ENCODE results near the gene NFYC.

NFYC gene

DNA sequence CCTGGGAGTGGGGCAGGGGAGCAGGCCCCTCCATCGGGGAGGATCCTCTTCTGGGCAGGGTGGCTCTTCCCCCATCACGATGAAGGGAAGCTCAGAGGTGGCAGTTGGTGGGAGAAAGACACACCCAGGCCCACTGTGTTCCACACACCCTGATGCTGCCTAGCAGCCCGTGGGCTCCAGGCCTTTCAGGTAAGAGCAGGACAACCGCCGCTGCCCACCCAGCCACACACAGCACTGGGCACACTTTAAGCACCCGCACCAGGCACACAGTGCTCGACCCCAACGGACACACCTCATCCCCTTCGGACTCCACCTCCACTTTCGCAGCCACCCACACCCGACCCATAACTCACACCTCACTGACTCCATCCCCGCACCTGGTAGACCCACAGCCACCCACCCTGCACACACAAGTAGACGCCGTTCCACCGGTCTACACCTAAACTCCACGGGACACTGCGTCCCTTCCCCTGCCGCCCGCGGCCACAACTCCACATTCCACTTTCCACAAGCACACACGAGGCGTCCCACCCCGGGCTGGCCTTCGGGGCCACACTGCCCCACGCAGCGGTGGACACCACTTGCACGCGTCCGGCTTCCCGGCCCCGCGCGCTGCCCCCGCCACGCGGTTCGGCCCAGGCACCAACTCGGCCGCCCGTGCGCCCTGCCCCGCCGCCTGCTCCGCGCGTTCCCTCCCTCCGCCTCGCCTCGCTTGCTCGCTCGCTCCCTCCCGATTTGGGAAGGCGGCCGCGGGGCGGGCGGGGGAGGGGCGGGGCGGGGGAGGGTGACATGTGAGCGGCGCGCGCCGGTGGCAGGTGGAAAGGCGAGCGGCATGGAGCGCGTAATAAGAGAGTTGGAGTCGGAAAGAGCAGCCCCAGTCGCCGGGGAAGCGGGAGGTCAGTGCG lies 91.7 kb downstream of the NFYC start, which contains the start of gene KCNQ4:
Gene KCNQ4, plus strand, starts transcription at position 787 of the 905 bp plus-strand sequence. CDS start 307 bp downstream, outside the sequence.
- DNase-seq, result no peak

DNA sequence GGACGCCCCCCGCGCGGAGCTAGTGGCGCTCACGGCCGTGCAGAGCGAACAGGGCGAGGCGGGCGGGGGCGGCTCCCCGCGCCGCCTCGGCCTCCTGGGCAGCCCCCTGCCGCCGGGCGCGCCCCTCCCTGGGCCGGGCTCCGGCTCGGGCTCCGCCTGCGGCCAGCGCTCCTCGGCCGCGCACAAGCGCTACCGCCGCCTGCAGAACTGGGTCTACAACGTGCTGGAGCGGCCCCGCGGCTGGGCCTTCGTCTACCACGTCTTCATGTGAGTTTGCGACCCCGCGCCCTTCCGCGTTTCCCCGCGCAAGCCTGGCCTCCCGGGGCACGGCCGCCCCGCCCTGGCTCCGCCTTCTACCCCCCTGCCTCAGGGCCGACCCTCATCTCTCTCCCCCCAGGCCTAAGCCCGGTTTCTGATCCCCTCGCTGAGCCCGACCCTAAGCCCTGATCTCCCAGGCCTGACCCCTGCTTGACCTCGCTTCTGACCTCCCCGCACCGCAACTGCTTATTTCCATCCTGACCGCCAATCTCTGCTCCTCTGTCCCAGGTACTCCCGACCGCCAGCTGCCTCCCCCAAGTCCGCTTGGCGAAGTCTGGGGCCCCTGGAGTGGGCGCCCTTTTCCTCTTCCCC lies 92.8 kb downstream of the NFYC start:
- no peak for DNase-seq

DNA sequence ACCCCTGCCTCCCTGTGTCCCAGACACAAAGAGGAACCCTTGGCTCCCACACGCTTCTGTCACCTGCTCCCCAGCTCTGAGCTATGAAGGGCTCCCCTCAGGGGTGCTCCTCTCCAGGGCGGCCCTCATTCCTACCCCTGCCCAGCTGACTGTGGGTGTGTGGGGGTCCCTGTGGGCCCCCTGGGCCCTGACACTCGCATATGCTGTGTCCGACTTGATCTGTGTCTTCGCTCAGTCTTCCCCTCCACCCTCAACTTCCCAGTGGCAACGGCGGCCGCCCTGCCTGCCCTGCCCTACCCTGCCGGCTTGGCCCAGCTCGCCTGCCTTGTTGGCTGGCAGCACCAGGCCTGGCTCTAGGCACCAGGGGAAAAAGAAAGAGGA lies 93.3 kb downstream of the NFYC start:
- DNase-seq, result no peak

DNA sequence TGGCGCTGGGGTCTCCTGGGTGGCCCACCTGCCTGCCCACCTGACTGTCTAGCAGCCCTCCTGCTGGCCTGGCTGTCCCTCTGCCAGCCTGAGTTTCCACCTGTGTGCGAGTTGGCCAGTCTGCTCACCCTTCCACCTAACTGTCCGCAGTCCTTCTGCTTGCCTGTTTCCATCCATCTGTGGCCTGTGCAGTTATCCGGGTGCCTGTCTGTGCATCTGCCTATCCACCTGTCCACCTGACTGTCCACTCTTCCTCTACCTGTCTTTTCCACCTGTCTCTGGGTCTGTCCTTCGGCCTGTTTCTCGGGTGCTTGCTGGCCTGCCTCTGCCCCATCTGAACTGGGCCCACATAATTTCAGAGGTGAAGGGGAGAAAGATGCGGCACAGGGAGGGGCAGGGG lies 93.9 kb downstream of the NFYC start:
- DNase-seq, result no peak

DNA sequence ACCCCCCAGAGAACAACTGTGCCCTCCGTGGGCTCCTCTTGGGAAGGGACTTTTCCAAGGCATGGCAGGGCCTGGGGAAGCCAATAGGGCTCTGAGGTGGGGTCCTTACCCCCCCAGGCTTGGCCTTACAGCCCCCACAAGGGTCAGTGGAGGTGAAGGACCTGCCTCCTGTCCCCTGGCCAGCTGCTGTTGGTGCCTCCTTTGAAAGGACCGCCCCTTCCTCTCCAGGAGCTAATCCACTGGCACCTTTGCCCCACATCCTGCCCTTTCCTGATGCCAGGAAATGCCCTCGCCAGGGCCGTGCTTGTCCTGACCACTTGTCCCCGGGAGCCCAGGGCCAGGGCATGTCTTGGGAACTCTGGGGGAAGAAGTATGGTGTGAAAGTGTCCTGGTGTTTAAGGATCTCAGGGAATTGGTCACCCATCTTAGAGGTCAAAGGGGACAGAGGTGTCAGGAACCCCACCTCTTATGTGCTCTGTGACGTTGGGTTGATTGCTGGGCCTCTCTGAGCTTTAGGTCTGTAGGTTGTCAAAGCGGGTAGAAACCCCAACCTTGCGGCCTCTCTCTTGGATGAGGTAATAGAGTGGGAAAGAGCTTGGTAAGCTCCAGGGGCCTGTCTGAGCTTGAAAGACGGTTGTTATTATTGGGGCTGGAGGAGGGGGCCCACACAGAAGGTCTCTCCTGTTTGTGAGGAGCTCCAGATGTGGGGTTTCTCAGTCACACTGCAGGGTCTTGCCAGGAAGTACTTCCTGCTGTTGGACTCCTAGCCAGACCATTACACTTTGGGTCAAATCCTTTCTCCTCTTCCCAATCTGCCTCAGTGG lies 94.9 kb downstream of the NFYC start:
- no peak for DNase-seq

DNA sequence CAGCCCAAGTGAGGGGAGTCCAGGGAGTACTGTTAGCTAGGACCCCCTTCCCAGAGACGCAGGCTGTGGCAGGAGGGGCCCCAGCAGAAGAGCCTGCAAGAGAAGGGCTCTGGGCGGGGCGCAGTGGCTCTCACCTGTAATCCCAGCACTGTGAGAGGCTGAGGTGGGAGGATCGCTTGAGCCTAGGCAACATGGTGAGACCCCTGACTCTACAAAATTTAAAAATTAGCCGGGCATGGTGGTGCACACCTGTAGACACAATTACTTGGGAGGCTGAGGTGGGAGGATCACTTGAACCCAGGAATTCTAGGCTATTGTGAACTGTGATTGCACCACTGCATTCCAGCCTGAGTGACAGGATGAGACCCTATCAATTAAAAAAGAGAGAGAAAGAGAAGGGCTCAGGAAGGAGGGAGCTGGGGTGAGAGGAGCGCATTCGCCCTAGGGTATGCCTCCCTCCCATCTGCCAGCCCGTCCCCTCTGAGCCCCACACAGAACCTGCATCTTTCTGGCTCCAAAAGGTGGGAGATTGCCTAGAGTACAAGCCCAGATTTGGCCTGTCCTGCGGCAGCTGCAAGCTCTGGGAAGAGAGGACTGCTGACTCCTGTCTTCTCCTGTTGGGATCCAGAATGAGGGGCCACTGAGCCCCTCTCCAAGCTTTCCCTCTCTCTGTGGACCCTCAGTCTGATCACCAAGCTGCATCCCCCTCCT lies 95.6 kb downstream of the NFYC start:
- DNase-seq, result no peak

DNA sequence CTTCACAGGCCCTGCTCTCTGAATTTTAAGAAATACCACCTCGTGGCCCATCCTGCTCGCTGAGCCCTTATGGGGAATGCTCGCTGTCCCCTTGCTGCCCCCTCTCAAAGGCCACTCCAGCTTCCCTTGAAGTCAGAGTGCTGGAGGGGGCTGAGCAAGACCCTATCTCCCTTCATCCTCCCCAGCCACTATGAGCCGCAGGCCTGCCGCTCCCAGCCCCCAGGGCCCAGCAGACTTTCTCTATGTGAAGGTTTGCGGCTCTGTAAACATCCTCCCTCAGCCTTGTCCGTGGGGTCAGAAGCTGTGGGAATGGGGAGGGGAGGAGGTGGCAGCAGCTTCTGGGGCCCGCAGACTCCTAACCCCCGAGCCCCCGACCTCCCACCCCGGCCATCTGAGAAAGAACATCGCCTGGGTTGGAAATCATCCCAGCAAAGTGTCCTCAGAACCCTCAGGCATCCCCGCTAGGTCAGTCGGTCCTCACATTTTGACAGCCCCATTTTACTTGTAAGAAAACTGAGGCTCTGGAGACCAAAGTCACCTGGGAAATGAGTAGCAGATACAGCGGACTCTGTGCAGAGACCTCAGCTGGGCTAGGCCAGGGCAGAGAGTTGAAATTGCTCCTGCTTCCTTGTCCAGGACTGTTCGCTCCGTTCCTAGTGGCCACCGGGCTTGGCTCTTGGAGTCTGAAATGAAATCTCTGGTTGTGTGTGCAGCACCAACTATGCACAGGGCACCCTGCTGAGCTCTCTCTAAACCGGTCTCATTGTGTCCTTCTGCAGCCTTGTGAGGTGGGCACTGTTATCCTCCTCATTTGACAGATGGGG lies 96.4 kb downstream of the NFYC start:
- DNase-seq, result no peak

DNA sequence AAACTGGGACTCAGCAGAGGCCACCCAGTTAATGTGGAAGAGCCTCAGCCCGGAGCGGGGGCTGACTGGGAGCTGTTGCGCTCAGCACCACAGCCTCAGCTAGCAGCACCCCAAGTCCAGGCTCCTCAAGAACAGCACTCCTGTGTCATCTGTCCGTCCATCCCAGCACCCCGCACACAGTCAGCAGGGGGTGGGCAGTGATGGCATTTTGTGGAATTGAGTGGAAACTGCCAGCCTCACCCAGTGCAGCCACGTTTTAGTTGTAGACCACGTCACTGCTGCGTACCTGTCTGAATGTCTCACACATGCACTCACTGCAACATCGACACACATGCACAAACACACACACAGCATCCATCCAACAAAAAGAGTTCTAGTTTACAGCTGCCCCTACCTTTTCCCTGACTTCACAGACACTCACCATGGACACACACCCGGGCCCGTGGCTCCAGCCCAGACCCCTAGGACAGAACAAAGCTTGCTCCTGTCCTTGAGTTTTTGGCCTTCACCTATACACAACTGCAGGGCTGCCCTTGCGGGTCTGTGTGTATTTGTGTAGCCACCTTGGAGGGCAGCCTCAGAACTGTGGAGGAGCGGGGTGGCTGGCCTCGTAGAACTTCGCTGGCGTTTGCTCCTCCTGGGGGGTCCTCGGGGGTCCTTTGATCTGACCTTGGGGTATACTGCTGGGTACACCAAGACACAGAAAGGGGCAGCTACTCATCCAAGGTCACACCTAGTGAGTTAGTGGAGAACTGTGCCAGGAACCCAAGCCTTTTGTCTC lies 97.2 kb downstream of the NFYC start:
- no peak for DNase-seq

DNA sequence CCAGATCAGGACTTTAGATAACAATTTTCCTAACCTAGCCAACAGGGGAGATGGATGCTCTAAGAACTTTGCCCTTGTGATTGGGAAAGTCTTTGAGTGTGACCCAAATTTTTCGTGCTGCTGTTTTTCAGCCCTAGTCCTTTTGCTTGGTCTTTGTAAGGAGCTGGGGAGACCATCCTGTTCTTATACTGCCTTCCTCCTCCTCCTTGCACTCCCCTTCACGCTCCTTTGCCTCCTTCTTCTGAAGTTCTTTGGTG lies 97.8 kb downstream of the NFYC start:
- DNase-seq, result no peak

DNA sequence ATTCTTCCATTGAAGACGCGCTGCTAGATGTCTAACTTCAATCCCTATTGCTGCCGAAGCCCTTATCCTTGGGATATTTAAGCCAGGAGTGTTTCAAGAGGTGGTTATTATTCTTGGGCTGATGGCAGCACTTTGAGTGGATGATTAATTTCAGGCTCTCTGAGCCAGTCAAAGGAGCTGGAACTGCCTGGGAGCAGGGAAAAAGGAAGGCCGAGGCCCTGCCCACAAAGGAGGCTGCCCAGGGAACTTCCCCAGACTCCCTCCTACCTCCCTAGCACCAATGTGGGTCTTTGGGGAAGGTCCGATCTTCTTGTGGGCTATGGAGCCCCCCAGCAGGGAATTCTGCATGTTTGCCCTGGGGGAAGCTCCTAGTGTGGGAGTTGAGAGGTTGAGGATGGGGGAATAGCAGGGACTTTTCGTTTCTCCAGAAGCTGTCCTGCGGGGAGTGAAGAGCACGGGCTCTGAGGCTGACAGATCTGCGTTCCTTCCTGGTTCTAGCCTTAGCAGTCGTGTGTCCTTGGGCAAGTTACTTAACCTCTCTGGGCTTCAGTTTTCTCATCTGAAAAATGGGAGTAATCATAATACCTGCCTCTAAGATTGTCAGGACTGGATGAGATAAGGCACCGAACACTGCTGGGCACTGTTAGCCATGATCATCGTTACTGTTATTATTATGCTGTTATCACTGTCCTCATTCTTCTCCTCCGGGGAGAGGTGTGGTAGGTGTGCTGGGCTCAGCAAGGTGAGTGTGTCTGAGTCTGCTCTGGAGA lies 98.3 kb downstream of the NFYC start:
- DNase-seq, result no peak

DNA sequence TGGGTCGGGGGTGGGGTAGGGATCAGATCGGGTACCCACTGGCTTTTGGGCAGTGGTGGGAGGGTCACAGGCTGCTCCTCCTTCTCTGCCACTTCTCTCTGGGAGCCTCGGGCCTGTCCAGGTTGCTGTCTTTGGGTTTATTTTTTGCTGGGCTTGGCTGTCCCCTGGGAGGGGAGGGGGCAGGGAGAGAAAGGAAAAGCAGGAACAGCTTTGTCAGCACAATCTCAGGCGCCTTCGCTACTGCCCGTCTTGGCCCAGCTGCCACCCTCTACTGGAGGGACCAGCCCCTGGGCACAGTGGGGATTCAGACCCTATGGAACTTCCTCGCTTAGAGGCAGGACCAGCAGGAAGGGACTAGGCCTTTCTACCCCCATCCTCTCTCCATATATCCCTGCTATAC lies 100.5 kb downstream of the NFYC start:
- no peak for DNase-seq

DNA sequence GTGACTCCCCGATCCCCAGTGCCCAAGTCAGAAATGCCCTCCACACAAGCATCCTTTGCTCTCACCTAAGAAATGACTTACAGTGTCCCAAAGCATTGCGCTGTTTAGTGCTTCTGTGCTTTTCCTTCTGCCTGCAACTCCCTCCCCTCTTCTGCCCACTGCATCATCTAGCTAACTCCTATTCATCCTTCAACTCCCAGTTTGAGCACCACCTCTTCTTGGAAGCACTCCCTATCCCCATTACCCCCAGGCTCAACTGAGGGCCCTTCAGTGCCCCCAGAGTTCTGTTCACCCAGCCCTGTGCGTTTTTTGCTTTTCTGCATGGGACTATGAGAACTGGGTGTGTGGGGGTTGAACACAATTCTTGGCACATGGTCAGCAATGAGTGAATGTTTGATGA lies 102.1 kb downstream of the NFYC start:
- DNase-seq, result no peak

DNA sequence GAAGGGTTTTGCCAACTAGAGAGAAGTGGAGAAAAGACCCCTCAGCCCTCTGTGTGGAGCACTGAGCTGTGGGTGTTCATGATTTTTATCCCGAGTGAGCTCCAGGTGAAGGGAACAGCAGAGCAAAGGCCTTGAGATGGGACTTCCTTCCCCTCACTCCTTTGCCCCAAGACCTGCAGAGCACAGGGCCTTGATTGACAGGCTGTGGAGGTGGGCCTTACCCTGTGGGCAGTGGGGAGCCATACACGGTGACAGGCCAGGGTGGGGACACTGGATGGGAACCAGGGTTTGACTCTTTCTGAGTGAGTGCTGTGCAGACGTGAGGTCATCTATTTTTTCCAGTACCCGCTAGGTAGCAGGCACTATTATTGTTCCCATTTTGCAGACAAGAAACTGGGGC lies 102.5 kb downstream of the NFYC start:
- DNase-seq, result no peak

DNA sequence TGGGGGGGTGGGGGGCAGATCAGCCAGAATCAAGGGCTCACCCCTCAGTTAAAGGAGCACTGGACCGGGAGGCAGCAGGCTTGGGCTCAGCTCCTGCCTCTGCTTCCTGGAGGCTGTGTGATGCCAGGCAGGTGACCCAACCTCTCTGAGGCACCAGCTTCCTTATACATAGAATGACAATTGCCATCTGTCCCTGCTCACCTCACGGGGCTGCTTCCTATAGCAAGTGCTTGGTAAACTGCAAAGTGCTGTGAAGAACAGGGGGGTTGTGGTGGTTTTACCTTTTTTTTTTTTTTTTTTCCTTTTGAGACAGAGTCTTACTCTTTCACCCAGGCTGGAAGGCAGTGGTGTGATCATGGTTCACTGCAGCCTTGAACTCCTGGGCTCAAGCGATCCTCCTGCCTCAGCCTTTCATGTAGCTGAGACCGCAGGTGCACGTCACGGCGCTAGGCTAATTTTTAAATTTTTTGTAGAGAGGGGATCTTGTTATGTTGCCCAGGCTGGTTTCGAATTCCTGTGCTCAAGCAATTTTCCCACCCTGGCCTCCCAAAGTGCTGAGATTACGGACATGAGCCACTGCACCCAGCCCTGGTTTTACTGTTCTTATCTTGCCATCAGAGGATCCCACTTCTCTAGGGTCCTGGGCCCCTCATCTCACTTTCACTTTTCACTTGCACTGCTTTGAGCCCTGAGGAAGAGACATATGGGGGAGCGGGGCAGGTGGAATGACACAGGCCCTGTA lies 103.6 kb downstream of the NFYC start:
- DNase-seq, result peak; percentile 40

DNA sequence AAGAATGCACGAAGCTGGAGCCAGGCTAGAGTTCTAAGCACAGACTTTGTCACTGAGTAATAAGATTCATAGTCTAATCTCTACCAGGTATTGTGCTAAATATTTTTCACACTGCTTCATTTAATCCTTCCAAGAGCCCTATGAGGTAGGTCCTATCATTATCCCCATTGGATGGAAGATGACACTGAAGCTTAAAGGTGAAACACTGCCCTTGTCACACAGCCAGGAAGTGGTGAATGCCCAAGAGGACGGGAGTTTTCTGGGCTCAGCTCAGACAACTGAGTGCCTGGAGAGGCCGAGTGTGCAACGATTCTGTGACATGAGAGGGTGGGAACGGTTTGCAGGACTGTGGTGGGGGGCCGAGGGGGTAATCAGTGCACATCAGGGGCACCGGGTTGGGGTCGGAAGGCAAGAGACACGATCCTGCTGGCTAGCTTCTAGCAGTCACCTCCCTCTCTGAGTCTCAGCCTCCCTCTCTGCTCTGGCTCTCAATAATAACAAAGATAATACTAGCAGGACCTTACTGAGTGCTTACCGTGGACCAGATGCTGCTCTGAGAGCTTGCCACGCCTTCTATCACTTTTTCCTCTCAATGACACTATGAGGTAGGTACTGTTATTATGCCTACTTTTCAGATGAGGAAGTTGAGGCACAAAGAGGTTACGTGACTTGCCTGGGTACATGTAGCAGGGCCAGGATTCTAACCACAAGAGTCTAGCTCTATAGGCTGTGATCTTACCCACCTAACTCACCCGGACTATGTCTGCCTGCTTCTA lies 104.5 kb downstream of the NFYC start:
- no peak for DNase-seq

DNA sequence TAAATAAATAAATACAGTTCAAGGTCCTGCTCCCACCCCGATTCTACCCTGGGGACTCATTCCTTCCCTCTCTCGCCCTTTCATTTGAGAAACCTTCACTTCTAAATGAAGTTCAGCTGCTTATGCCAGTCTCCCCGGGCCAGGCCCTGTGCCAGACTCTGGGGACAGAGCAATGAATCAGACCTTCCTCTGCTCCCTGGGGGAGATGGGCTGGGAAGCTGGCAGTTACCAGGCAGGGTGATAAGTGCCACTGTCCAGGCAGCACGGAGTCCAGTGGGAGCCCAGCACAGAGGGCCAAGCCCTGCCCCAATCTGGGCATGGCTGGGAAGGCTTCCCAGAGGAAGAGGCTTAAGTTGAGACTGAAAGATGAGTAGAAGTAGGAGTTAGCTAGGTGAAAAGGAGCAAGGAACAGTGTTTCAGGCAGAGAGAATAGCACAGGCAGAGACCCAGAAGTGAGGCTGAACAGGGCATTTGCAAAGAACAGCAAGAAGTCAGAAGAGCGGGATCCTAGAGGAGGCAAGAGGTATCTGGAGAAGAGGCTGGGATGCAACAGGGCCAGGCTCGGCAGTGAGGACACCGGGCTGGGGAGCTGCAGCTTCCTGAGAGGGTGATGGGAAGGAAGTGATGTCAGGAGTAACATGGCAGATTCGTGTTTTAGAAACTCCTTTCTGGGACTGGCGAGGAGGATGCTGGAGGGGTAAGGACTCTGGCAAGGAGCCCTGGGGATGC lies 105.6 kb downstream of the NFYC start:
- DNase-seq, result peak; percentile 15

DNA sequence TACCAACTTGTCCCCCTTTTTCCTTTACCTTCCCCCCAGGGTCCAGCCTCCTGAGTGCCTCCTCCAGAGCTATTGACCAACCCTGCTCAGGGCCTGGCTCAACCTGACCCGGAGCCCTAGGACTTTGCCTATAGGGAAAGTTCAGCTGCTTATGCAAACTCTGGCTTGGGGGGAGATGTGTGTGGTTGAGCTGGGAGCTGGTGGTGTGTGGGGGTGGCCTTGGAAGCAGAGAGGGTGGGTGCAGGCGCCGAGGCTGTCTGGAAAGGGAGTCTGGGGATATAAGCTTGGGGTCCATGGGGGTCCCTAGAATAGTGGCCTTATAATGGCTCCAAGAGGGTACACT lies 106.1 kb downstream of the NFYC start:
- DNase-seq, result no peak
